Measurements from ENCODE around the gene CDC20B. TPM values are rescaled to one million over a fixed set of nuclear protein-coding genes. Genes with fewer than 3 reads are reported as not detected.

The CDC20B gene
- total RNA-seq, 1 experiment from 2014 or later: not detected

GRCh38 chr5:55149308-55149795, 23.6 kb downstream of the CDC20B start:
- no peaks in the 10 kb centered on the region for H3K36me3 ChIP-seq (ENCODE audit: control insufficient read depth in 1 of 2, insufficient read depth in 2 of 2, low read length in 2 of 2)
- RAD21 ChIA-PET (ENCODE audit: low non-redundant PET in 1 of 2, low total read pairs in 2 of 2, uncharacterized antibody in 2 of 2, unreplicated experiment in 2 of 2): no interaction called here
- BruUV-seq (replicated peaks): no TSS peak
- H3K9me3 ChIP-seq (ENCODE audit: control insufficient read depth in 1 of 2, insufficient read depth in 1 of 2, low read depth in 1 of 2, low read length in 2 of 2): no peaks in the 10 kb centered on the region
- H3K4me3 ChIP-seq (replicated peaks in 1 of 2; ENCODE audit: low read depth in 1 of 2, low read length in 2 of 2): no peak overlapping the region
- no peak overlapping the region for H2AFZ ChIP-seq (ENCODE audit: low read depth, low read length, poor library complexity, severe bottlenecking)
- H3K4me1 ChIP-seq (ENCODE audit: control insufficient read depth in 1 of 2, insufficient read depth in 2 of 2, low read length in 2 of 2): peaks cover 0 to 7% of the 10 kb centered on the region in 2 experiments; a peak in 2 of 4 replicates
- intact Hi-C loops (cut with micrococcal nuclease): loop anchor here (5.0 to 10.0 kb wide), 2 partner anchors 192 to 905 kb away; no protein-coding TSS in a partner anchor
- no peak for DNase-seq (ENCODE audit: low read depth, low spot score)
- POLR2A ChIA-PET: no interaction called here
- H3K4me2 ChIP-seq (ENCODE audit: low read length): no peak overlapping the region
- no peaks in the 10 kb centered on the region for H4K20me1 ChIP-seq (ENCODE audit: insufficient read depth)
- no peak for ATAC-seq
- H3K9ac ChIP-seq (ENCODE audit: low read length): no peak overlapping the region
- TF ChIP-seq ZNF274 (IDR thresholded peaks at IDR 0.05; ENCODE audit: low read depth, low read length) (no peak), POLR2A (IDR thresholded peaks at IDR 0.05; ENCODE audit: borderline replicate concordance, extremely low read depth, insufficient read depth, insufficient read length) (no peak), TCF7L2 (IDR thresholded peaks at IDR 0.05; ENCODE audit: borderline replicate concordance, extremely low read depth, insufficient read depth, insufficient read length) (no peak), FOSL1 (IDR thresholded peaks at IDR 0.05; ENCODE audit: low read depth) (no peak), YY1 (IDR thresholded peaks at IDR 0.05; ENCODE audit: extremely low read depth, insufficient replicate concordance, low read depth, low read length) (no peak), EGR1 (IDR thresholded peaks at IDR 0.05; ENCODE audit: low read depth) (no peak), EZH2 (IDR thresholded peaks at IDR 0.05) (no peak), EZH2phosphoT487 (IDR thresholded peaks at IDR 0.05; ENCODE audit: borderline replicate concordance) (no peak), ZFX (IDR thresholded peaks at IDR 0.05) (no peak), CBX3 (IDR thresholded peaks at IDR 0.05; ENCODE audit: low read depth) (no peak), JUND (IDR thresholded peaks at IDR 0.05) (no peak), RAD21 (IDR thresholded peaks at IDR 0.05; ENCODE audit: low read depth) (no peak)
- TF ChIP-seq, protein P1, sequence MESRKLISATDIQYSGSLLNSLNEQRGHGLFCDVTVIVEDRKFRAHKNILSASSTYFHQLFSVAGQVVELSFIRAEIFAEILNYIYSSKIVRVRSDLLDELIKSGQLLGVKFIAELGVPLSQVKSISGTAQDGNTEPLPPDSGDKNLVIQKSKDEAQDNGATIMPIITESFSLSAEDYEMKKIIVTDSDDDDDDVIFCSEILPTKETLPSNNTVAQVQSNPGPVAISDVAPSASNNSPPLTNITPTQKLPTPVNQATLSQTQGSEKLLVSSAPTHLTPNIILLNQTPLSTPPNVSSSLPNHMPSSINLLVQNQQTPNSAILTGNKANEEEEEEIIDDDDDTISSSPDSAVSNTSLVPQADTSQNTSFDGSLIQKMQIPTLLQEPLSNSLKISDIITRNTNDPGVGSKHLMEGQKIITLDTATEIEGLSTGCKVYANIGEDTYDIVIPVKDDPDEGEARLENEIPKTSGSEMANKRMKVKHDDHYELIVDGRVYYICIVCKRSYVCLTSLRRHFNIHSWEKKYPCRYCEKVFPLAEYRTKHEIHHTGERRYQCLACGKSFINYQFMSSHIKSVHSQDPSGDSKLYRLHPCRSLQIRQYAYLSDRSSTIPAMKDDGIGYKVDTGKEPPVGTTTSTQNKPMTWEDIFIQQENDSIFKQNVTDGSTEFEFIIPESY (IDR thresholded peaks at IDR 0.05; ENCODE audit: extremely low read depth, insufficient replicate concordance, low read length): no peak
- TF ChIP-seq, protein P2, sequence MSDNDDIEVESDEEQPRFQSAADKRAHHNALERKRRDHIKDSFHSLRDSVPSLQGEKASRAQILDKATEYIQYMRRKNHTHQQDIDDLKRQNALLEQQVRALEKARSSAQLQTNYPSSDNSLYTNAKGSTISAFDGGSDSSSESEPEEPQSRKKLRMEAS (IDR thresholded peaks at IDR 0.05): no peak
- no peaks in the 10 kb centered on the region for H3K79me2 ChIP-seq (ENCODE audit: insufficient read depth, low read length)
- H3K27me3 ChIP-seq (ENCODE audit: insufficient read depth, low read length): peaks cover 5% of the 10 kb centered on the region
- H3K9me2 ChIP-seq (ENCODE audit: insufficient read depth): no peaks in the 10 kb centered on the region
- no peak overlapping the region for H3K27ac ChIP-seq (ENCODE audit: low read depth, low read length)
- CTCF ChIA-PET: interaction anchor here (1.2 kb wide), 1 partner anchor 10 kb away, joined by 5 read pairs; the partner anchor contains the start of gene GPX8
